HepG2 (cell line): ENCODE results near the gene LYST. TPM values are rescaled to one million over a fixed set of nuclear protein-coding genes. Genes with fewer than 3 reads are reported as not detected.

Experiments
- ATAC-seq: fragments of 200-7000 bp; cut with Tn5 transposase; 3 replicates; pipeline ENCODE4 v1.9.1; 2020; ENCODE audit warnings: mild to moderate bottlenecking, moderate library complexity
- BruUV-seq: library from RNA; stranded (reverse); fragments of 400-500 nt; replicated peaks from 2 replicates; lab custom pipeline; 2021; lab: Mats Ljungman, UMichigan
- CTCF ChIA-PET: fragments of 300-600 bp; formaldehyde crosslinking; extraction: SDS; loops from one replicate; lab custom pipeline; 2021; ENCODE audit warnings: low total read pairs, inconsistent platforms, low intra/inter-chr PET ratio; lab: Yijun Ruan, JAX
- POLR2A ChIA-PET: fragments of 350-600 bp; sonication (Branson Sonifier 250); formaldehyde crosslinking; loops from one replicate; lab custom pipeline; 2020; ENCODE audit warnings: antibody characterized with exemption, inconsistent platforms; lab: Yijun Ruan, JAX
- DNase-seq: peaks from one replicate; pipeline ENCODE4 v3.0.0-alpha.2; 2015; ENCODE audit warnings: low spot score
- FAIRE-seq: peaks from 3 replicates; lab custom pipeline; 2011; peaks lifted over from hg19 to GRCh38; lab: Jason Lieb, UNC
- H2AFZ ChIP-seq: one replicate; pipeline ENCODE4 v1.6.1; 2011; ENCODE audit warnings: low read length, inconsistent platforms
- H3K27ac ChIP-seq: fragments of 300-600 bp; 3 replicates; pipeline ENCODE4 v1.8.0; 2011; ENCODE audit warnings: mixed run types, mild to moderate bottlenecking, mixed read lengths, low read length, inconsistent platforms; ENCODE audit not compliant: insufficient read depth; ENCODE audit errors: extremely low read length
- H3K27me3 ChIP-seq, 2 experiments: fragments of 200-600 bp in 1 of 2; 2 replicates in 1 of 2; 3 replicates in 1 of 2; pipeline versions ENCODE4 v1.6.0 to v1.8.0; 2011; ENCODE audit warnings: low read length in 2 of 2, mild to moderate bottlenecking in 2 of 2, moderate library complexity in 2 of 2, inconsistent platforms in 1 of 2; ENCODE audit not compliant: insufficient read depth in 2 of 2, control insufficient read depth in 1 of 2
- H3K36me3 ChIP-seq, 2 experiments: fragments of 200-600 bp in 1 of 2; replicated peaks in 1 of 2; 2 replicates in 1 of 2; 3 replicates in 1 of 2; pipeline versions ENCODE4 v1.5.1 to v1.8.0; 2011; ENCODE audit warnings: low read length in 2 of 2, inconsistent platforms in 1 of 2; ENCODE audit not compliant: insufficient read depth in 2 of 2, control insufficient read depth in 1 of 2
- H3K4me1 ChIP-seq: 2 replicates; pipeline ENCODE4 v1.5.1; 2012; ENCODE audit warnings: low read length, inconsistent platforms; ENCODE audit not compliant: insufficient read depth
- H3K4me2 ChIP-seq: 2 replicates; pipeline ENCODE4 v1.6.0; 2011; ENCODE audit warnings: low read depth, low read length, inconsistent platforms
- H3K4me3 ChIP-seq, 3 experiments: fragments of 200-600 bp in 1 of 3; sonication (generic), shearing (Covaris generic) in 1 of 3; replicated peaks in 1 of 3; 2 replicates each; pipeline ENCODE4 v1.5.1; 2011 to 2016; ENCODE audit warnings: low read length in 3 of 3, inconsistent platforms in 2 of 3, low read depth in 2 of 3, mild to moderate bottlenecking in 2 of 3, control low read depth in 1 of 3, mixed read lengths in 1 of 3; ENCODE audit not compliant: insufficient read depth in 1 of 3
- H3K79me2 ChIP-seq: one replicate; pipeline ENCODE4 v1.6.1; 2011; ENCODE audit warnings: low read length, inconsistent platforms; ENCODE audit not compliant: insufficient read depth
- H3K9ac ChIP-seq: 2 replicates; pipeline ENCODE4 v1.6.0; 2011; ENCODE audit warnings: mild to moderate bottlenecking, low read depth, low read length, inconsistent platforms; ENCODE audit not compliant: insufficient read depth
- H3K9me3 ChIP-seq: 2 replicates; pipeline ENCODE4 v1.5.1; 2012; ENCODE audit warnings: mild to moderate bottlenecking, low read length
- H4K20me1 ChIP-seq: 2 replicates; pipeline ENCODE4 v1.6.0; 2011; ENCODE audit warnings: inconsistent platforms, mild to moderate bottlenecking, low read length, moderate library complexity; ENCODE audit not compliant: insufficient read depth
- EED ChIP-seq: sonication (generic); formaldehyde crosslinking; IDR thresholded peaks from 2 replicates; pipeline ENCODE4 v1.5.0; 2020; ENCODE audit warnings: mild to moderate bottlenecking, missing genetic modification reagents
- FOXK1 ChIP-seq: sonication (generic); formaldehyde crosslinking; IDR thresholded peaks from 2 replicates; pipeline ENCODE4 v1.4.0; 2020; ENCODE audit warnings: low read depth, missing genetic modification reagents, borderline replicate concordance
- MAFF ChIP-seq: IDR thresholded peaks from 2 replicates; pipeline ENCODE4 v1.6.1; 2011; ENCODE audit warnings: low read depth, low read length, improper control_type of control experiment
- MAFK ChIP-seq, 2 experiments: IDR thresholded peaks in 1 of 2; conservative IDR thresholded peaks in 1 of 2; 2 replicates each; pipeline ENCODE4 v1.6.1; 2011; ENCODE audit warnings: improper control_type of control experiment in 2 of 2, low read length in 2 of 2
- NFKB2 ChIP-seq: sonication (generic); formaldehyde crosslinking; IDR thresholded peaks from 2 replicates; pipeline ENCODE4 v1.4.0; 2020; ENCODE audit warnings: missing genetic modification reagents, borderline replicate concordance
- SMAD3 ChIP-seq: sonication (generic); formaldehyde crosslinking; IDR thresholded peaks from 2 replicates; pipeline ENCODE4 v1.4.0; 2020; ENCODE audit warnings: missing genetic modification reagents
- TSC22D2 ChIP-seq: sonication (generic); formaldehyde crosslinking; IDR thresholded peaks from 2 replicates; pipeline ENCODE4 v1.5.1; 2020; ENCODE audit warnings: missing genetic modification reagents, mild to moderate bottlenecking, borderline replicate concordance
- ZNF136 ChIP-seq: sonication (generic); formaldehyde crosslinking; IDR thresholded peaks from 2 replicates; pipeline ENCODE4 v1.8.1; 2022; ENCODE audit warnings: low read depth, mild to moderate bottlenecking, moderate library complexity, missing genetic modification reagents
- ZNF558 ChIP-seq: sonication (generic); formaldehyde crosslinking; IDR thresholded peaks from 2 replicates; pipeline ENCODE4 v1.9.0; 2022; ENCODE audit warnings: mild to moderate bottlenecking, missing genetic modification reagents, borderline replicate concordance
- ZNF772 ChIP-seq: sonication (generic); formaldehyde crosslinking; IDR thresholded peaks from 2 replicates; pipeline ENCODE4 v1.5.0; 2020; ENCODE audit warnings: mild to moderate bottlenecking, missing genetic modification reagents
- ZNF878 ChIP-seq: sonication (generic); formaldehyde crosslinking; IDR thresholded peaks from 2 replicates; pipeline ENCODE4 v1.8.1; 2023; ENCODE audit warnings: mild to moderate bottlenecking, missing genetic modification reagents, moderate library complexity
- WGBS: methylation state at CpG from one replicate; pipeline ENCODE4 v1.1.6; 2017; ENCODE audit warnings: low lambda C conversion rate; 5-methylcytosine and 5-hydroxymethylcytosine counted together
- in situ Hi-C: cut with HindIII; loops from 2 replicates; pipeline ENCODE4 v1.10.0; 2017; ENCODE audit warnings: low pct_unique_long_range_greater_than_20kb; ENCODE audit not compliant: extremely low pct_ligation_motif_present
- intact Hi-C: fragments of 100-400 bp; cut with micrococcal nuclease; formaldehyde crosslinking; loops from one replicate; pipeline ENCODE4 v1.10.0; 2022; ENCODE audit not compliant: unreplicated experiment
- polyA plus RNA-seq, 8 experiments: library from polyadenylated mRNA; depleted of rRNA in 3 of 8; stranded (reverse) in 7 of 8; unstranded in 1 of 8; fragments of >200 nt; fragmentation: Illumina TruSeq in 4 of 8; extraction: Trizol in 4 of 8; gene quantifications; 2 replicates each; pipeline versions ENCODE4 v1.2.1 to v1.2.3, GENCODE V29; 2011 to 2016; ENCODE audit warnings: low read depth in 4 of 8, missing spikeins in 1 of 8, mixed read lengths in 1 of 8; ENCODE audit not compliant: insufficient read depth in 1 of 8
- total RNA-seq, 5 experiments: library from RNA; depleted of rRNA; stranded (reverse); fragments of >200 nt; fragmentation: Illumina TruSeq; extraction: Trizol; gene quantifications; 2 replicates each; pipeline ENCODE4 v1.2.3, GENCODE V29; 2016; ENCODE audit warnings: low read depth in 1 of 5

LYST gene
- total and polyA plus RNA-seq, 2 of the 13 experiments (the other 11 are each of a cell fraction or from before 2014, with no cell fraction given) = 0.91 to 2.5 TPM

DNA sequence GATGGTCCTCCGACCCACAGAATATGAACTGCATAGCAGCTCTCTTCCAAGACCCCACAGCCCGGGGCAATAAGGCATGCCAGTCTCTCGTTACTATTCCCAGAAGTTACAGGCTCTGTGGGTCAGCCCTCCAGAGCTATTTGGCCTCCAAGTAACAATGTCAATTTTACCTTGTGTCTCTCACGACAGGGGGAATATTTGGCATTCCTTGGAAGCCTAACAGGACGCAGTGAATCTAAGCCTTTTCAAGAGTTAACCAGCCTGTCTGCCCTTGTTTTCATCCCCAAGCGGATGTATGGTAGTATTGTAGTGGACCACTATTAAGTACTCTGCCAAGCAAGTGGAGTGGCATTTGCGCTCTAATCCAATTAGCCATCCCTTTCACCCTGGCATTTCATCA is 192.7 kb downstream of the LYST start:
- Histone ChIP-seq H3K79me2 (no peaks in the 10 kb centered on the region), H3K4me1 (peaks cover 14% of the 10 kb centered on the region), H4K20me1 (no peaks in the 10 kb centered on the region), H3K9ac (no peak overlapping the region), H3K9me3 (peaks cover 34% of the 10 kb centered on the region), H2AFZ (no peak overlapping the region), H3K27me3 (no peaks in the 10 kb centered on the region), H3K27ac (no peak overlapping the region), H3K36me3 (no peaks in the 10 kb centered on the region), H3K4me3 (no peak overlapping the region), H3K4me2 (no peak overlapping the region)
- in situ Hi-C loops (no loop called here), intact Hi-C loops (no loop called here)
- no TSS peak for BruUV-seq
- ATAC-seq (no peak), FAIRE-seq (no peak), DNase-seq (no peak)
- no peak for TF ChIP-seq NFKB2 (CRISPR knock-in tag)
- no peak for TF ChIP-seq FOXK1
- no peak for TF ChIP-seq ZNF136
- no peak for TF ChIP-seq ZNF878 (CRISPR knock-in tag)
- TF ChIP-seq SMAD3 = no peak
- TF ChIP-seq TSC22D2 (CRISPR knock-in tag) = no peak
- no peak for TF ChIP-seq EED (CRISPR knock-in tag)
- no peak for TF ChIP-seq ZNF772 (CRISPR knock-in tag)
- CTCF ChIA-PET = no interaction called here
- POLR2A ChIA-PET = no interaction called here
- 78% methylated on average over 7 of the region's 7 CpGs for WGBS

DNA sequence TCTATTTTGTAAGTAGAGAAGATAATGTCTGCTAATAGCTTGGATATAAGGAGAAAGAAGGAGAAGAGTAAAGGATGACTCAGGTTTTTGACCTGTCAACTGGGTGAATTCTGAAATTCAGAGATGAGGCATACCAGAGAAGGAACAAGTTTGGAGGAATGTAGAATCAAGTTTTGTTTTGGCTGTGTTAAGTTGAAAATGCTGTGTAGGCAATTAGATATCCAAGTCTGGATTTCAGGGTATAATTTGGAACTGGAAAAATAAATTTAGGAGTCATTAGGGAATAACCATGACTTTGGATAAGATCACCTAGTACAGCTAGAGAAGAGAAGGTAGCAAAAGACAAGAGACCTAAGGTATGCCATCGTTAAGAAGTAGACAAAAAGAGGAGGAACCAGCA is 194.7 kb downstream of the LYST start:
- DNase-seq = no peak
- intact Hi-C loops = no loop called here
- in situ Hi-C loops = no loop called here
- no peak overlapping the region for H3K9ac ChIP-seq
- H3K27me3 ChIP-seq = no peaks in the 10 kb centered on the region
- no peak overlapping the region for H3K4me3 ChIP-seq
- TF ChIP-seq ZNF558 (CRISPR knock-in tag) = no peak
- TF ChIP-seq MAFK (conservative IDR thresholded peaks at IDR 0.05 in 1 of 2, IDR thresholded peaks at IDR 0.05 in 1 of 2; ENCODE audit: low read length in 2 of 2) = peak; percentile 54 to 74
- TF ChIP-seq MAFF = peak; percentile 61
- ChIA-PET CTCF (no interaction called here), POLR2A (no interaction called here)
- FAIRE-seq = no peak
- H2AFZ ChIP-seq = no peak overlapping the region
- ATAC-seq = no peak
- peaks cover 36% of the 10 kb centered on the region for H3K9me3 ChIP-seq
- H3K79me2 ChIP-seq = no peaks in the 10 kb centered on the region
- no peak overlapping the region for H3K27ac ChIP-seq
- H3K4me2 ChIP-seq = no peak overlapping the region
- H4K20me1 ChIP-seq = no peaks in the 10 kb centered on the region
- WGBS = 67% methylated on average over 1 of the region's 1 CpG
- BruUV-seq = no TSS peak
- H3K4me1 ChIP-seq = peaks cover 12% of the 10 kb centered on the region; the same call in 1 of the 2 replicates
- H3K36me3 ChIP-seq = no peaks in the 10 kb centered on the region
